GM12878 (cell line): ENCODE data around the gene CST8. TPM values are rescaled to one million over a fixed set of nuclear protein-coding genes. Genes with fewer than 3 reads are reported as not detected.

Source experiments
- ATAC-seq: fragments of 200-7000 bp; cut with Tn5 transposase; 3 replicates; pipeline ENCODE4 v1.9.1; 2020; ENCODE audit warnings: mild to moderate bottlenecking, moderate library complexity
- BruUV-seq: library from RNA; stranded (reverse); fragments of 400-500 nt; replicated peaks from 2 replicates; lab custom pipeline; 2021; lab: Mats Ljungman, UMichigan
- CTCF ChIA-PET: fragments of 300-600 bp; sonication (Branson Sonifier 250); formaldehyde crosslinking; extraction: SDS; loops from one replicate; lab custom pipeline; 2021; ENCODE audit warnings: inconsistent platforms; lab: Yijun Ruan, JAX
- POLR2A ChIA-PET: fragments of 350-600 bp; formaldehyde crosslinking; extraction: SDS; loops from one replicate; lab custom pipeline; 2021; ENCODE audit warnings: inconsistent platforms; lab: Charles Lee
- RAD21 ChIA-PET: fragments of 300-600 bp; sonication (Branson Sonifier 250); formaldehyde crosslinking; loops from one replicate; lab custom pipeline; 2023; ENCODE audit warnings: antibody characterized with exemption; ENCODE audit not compliant: unreplicated experiment; lab: Charles Lee
- SMC1A ChIA-PET: fragments of 300-600 bp; sonication (Branson Sonifier 250); formaldehyde crosslinking; loops from one replicate; lab custom pipeline; 2023; ENCODE audit not compliant: unreplicated experiment, uncharacterized antibody; lab: Charles Lee
- DNase-seq: peaks from one replicate; pipeline ENCODE4 v3.0.0-alpha.2; 2011; ENCODE audit warnings: low read depth, low spot score
- FAIRE-seq: peaks from 3 replicates; lab custom pipeline; 2011; peaks lifted over from hg19 to GRCh38; lab: Jason Lieb, UNC
- H2AFZ ChIP-seq: 2 replicates; pipeline ENCODE4 v1.6.0; 2011; ENCODE audit warnings: low read depth, low read length, control low read depth; ENCODE audit not compliant: control insufficient read depth
- H3K27ac ChIP-seq: 2 replicates; pipeline ENCODE4 v1.5.1; 2011; ENCODE audit warnings: control low read depth; ENCODE audit not compliant: control insufficient read depth, insufficient read depth
- H3K27me3 ChIP-seq, 2 experiments: replicated peaks in 1 of 2; 2 replicates each; pipeline versions ENCODE4 v1.6.0 to v1.6.1; 2011; ENCODE audit warnings: low read length in 1 of 2; ENCODE audit not compliant: control insufficient read depth in 2 of 2, insufficient read depth in 2 of 2
- H3K36me3 ChIP-seq, 2 experiments: 2 replicates each; pipeline ENCODE4 v1.5.1; 2011; ENCODE audit warnings: low read length in 1 of 2; ENCODE audit not compliant: control insufficient read depth in 2 of 2, insufficient read depth in 2 of 2
- H3K4me1 ChIP-seq: 2 replicates; pipeline ENCODE4 v1.6.1; 2011; ENCODE audit warnings: mild to moderate bottlenecking, low read length, moderate library complexity, mixed read lengths; ENCODE audit not compliant: control insufficient read depth, insufficient read depth
- H3K4me2 ChIP-seq: 2 replicates; pipeline ENCODE4 v1.6.0; 2011; ENCODE audit warnings: control low read depth; ENCODE audit not compliant: control insufficient read depth, insufficient read depth
- H3K4me3 ChIP-seq: fragments of 200-600 bp; sonication (generic); 2 replicates; pipeline ENCODE4 v1.5.1; 2016
- H3K79me2 ChIP-seq: 2 replicates; pipeline ENCODE4 v1.6.0; 2011; ENCODE audit warnings: low read length; ENCODE audit not compliant: control insufficient read depth, insufficient read depth
- H3K9ac ChIP-seq: 2 replicates; pipeline ENCODE4 v1.8.0; 2011; ENCODE audit warnings: low read length, control low read depth, mixed read lengths; ENCODE audit not compliant: control insufficient read depth, insufficient read depth
- H3K9me3 ChIP-seq: replicated peaks from 3 replicates; pipeline ENCODE4 v1.5.1; 2011; ENCODE audit warnings: mild to moderate bottlenecking, low read length; ENCODE audit not compliant: control insufficient read depth, insufficient read depth
- H4K20me1 ChIP-seq: 2 replicates; pipeline ENCODE4 v1.6.0; 2011; ENCODE audit not compliant: control insufficient read depth, insufficient read depth
- CREM ChIP-seq: IDR thresholded peaks from 2 replicates; pipeline ENCODE4 v1.6.1; 2014; ENCODE audit warnings: antibody characterized with exemption, low read depth
- CTCF ChIP-seq, 3 experiments: IDR thresholded peaks in 2 of 3; conservative IDR thresholded peaks in 1 of 3; 2 replicates each; pipeline ENCODE4 v1.5.1; 2011; ENCODE audit warnings: low read depth in 3 of 3, low read length in 3 of 3, mild to moderate bottlenecking in 3 of 3, control low read depth in 2 of 3, moderate library complexity in 2 of 3, inconsistent platforms in 1 of 3, mixed read lengths in 1 of 3; ENCODE audit not compliant: control insufficient read depth in 2 of 3, insufficient read depth in 1 of 3; ENCODE audit errors: extremely low read depth in 1 of 3
- GATAD2B ChIP-seq: fragments of 450-650 bp; conservative IDR thresholded peaks from 2 replicates; pipeline ENCODE4 v1.6.1; 2017; ENCODE audit warnings: low read depth, mild to moderate bottlenecking, moderate library complexity
- HDAC6 ChIP-seq: fragments of 200-600 bp; sonication (generic); IDR thresholded peaks from one replicate; pipeline ENCODE4 v1.8.0; 2017; ENCODE audit warnings: antibody characterized with exemption; ENCODE audit not compliant: unreplicated experiment
- IKZF1 ChIP-seq: fragments of 450-650 bp; conservative IDR thresholded peaks from 2 replicates; pipeline ENCODE4 v1.6.1; 2017; ENCODE audit warnings: antibody characterized with exemption, mild to moderate bottlenecking
- JUNB ChIP-seq: IDR thresholded peaks from 2 replicates; pipeline ENCODE4 v1.6.1; 2016; ENCODE audit warnings: antibody characterized with exemption, mild to moderate bottlenecking
- KAT2A ChIP-seq: conservative IDR thresholded peaks from 2 replicates; pipeline ENCODE4 v1.6.1; 2011; ENCODE audit warnings: low read depth, low read length; ENCODE audit not compliant: control insufficient read depth
- KLF5 ChIP-seq: fragments of 450-650 bp; IDR thresholded peaks from 2 replicates; pipeline ENCODE4 v1.6.1; 2014; ENCODE audit warnings: mild to moderate bottlenecking; ENCODE audit not compliant: partially characterized antibody
- MTA2 ChIP-seq: fragments of 450-650 bp; IDR thresholded peaks from 2 replicates; pipeline ENCODE4 v1.6.1; 2016; ENCODE audit warnings: low read depth, mild to moderate bottlenecking, moderate library complexity
- NRF1 ChIP-seq: conservative IDR thresholded peaks from 2 replicates; pipeline ENCODE4 v1.6.1; 2011; ENCODE audit warnings: mild to moderate bottlenecking, low read depth, low read length, improper control_type of control experiment
- RAD21 ChIP-seq: IDR thresholded peaks from 2 replicates; pipeline ENCODE4 v1.6.1; 2011; ENCODE audit warnings: mild to moderate bottlenecking, low read depth, low read length, moderate library complexity; ENCODE audit not compliant: insufficient read depth
- RB1 ChIP-seq: fragments of 450-650 bp; formaldehyde crosslinking; IDR thresholded peaks from 2 replicates; pipeline ENCODE4 v1.6.1; 2017; ENCODE audit warnings: mild to moderate bottlenecking, borderline replicate concordance
- RELA ChIP-seq: fragments of 450-650 bp; IDR thresholded peaks from 2 replicates; pipeline ENCODE4 v1.8.0; 2014; ENCODE audit warnings: borderline replicate concordance; ENCODE audit not compliant: partially characterized antibody
- RUNX3 ChIP-seq: IDR thresholded peaks from 2 replicates; pipeline ENCODE4 v1.6.1; 2012; ENCODE audit warnings: low read length, inconsistent platforms
- SMC3 ChIP-seq: IDR thresholded peaks from 2 replicates; pipeline ENCODE4 v1.6.1; 2011; ENCODE audit warnings: low read length, improper control_type of control experiment, borderline replicate concordance
- SREBF1 ChIP-seq: IDR thresholded peaks from 2 replicates; pipeline ENCODE4 v1.6.1; 2012; ENCODE audit warnings: mild to moderate bottlenecking, low read length
- SUZ12 ChIP-seq: fragments of 200-600 bp; sonication (generic); IDR thresholded peaks from one replicate; pipeline ENCODE4 v1.6.1; 2018; ENCODE audit warnings: antibody characterized with exemption, mild to moderate bottlenecking; ENCODE audit not compliant: unreplicated experiment
- WRNIP1 ChIP-seq: IDR thresholded peaks from 2 replicates; pipeline ENCODE4 v1.6.1; 2011; ENCODE audit warnings: low read depth, low read length, improper control_type of control experiment, borderline replicate concordance
- ZSCAN29 ChIP-seq: fragments of 450-650 bp; IDR thresholded peaks from 2 replicates; pipeline ENCODE4 v1.6.1; 2017; ENCODE audit warnings: mild to moderate bottlenecking, moderate library complexity
- WGBS: methylation state at CpG from one replicate; pipeline ENCODE4 v1.1.6; 2016; ENCODE audit warnings: low lambda C conversion rate; ENCODE audit not compliant: insufficient replicate concordance, insufficient coverage; ENCODE audit errors: missing lambda C conversion rate; 5-methylcytosine and 5-hydroxymethylcytosine counted together
- in situ Hi-C: fragments of 300-500 bp; cut with MboI; formaldehyde crosslinking; loops from 9 replicates; pipeline ENCODE4 v1.14.3; 2018; ENCODE audit warnings: mixed read lengths
- intact Hi-C: fragments of 100-400 bp; cut with micrococcal nuclease; formaldehyde crosslinking; loops from one replicate; pipeline ENCODE4 v1.14.2; 2022; ENCODE audit not compliant: unreplicated experiment
- polyA plus RNA-seq, 11 experiments: library from polyadenylated mRNA; depleted of rRNA in 4 of 11; unstranded in 6 of 11; stranded (reverse) in 5 of 11; fragments of >200 nt; fragmentation: Nextera tagmentation in 4 of 11; fragmentation: Illumina TruSeq in 1 of 11; extraction: Ambion mirVana in 4 of 11; extraction: Trizol in 1 of 11; gene quantifications; 1 replicate in 1 of 11; 2 replicates in 10 of 11; pipeline versions ENCODE4 v1.2.1 to v1.2.3, GENCODE V29; 2011 to 2016; ENCODE audit warnings: inconsistent platforms in 2 of 11, missing spikeins in 2 of 11, low read depth in 1 of 11
- total RNA-seq, 4 experiments: library from RNA; depleted of rRNA in 3 of 4; stranded (reverse); fragments of >200 nt in 3 of 4; fragmentation: Illumina TruSeq in 1 of 4; extraction: Trizol in 1 of 4; gene quantifications; 2 replicates each; pipeline versions ENCODE4 v1.2.1 to v1.2.3, GENCODE V29; 2013 to 2021
- TF ChIP-seq, protein P1 (sequence below): IDR thresholded peaks from 2 replicates; pipeline ENCODE4 v1.6.1; 2012; ENCODE audit warnings: low read depth, low read length, improper control_type of control experiment
- TF ChIP-seq, protein P2 (sequence below): IDR thresholded peaks from 2 replicates; pipeline ENCODE4 v1.6.1; 2011; ENCODE audit warnings: mild to moderate bottlenecking, low read depth, low read length, moderate library complexity; ENCODE audit not compliant: insufficient replicate concordance

Gene CST8
- total and polyA plus RNA-seq, 10 of the 15 experiments (the other 5 are each of a cell fraction or from before 2014, with no cell fraction given): not detected

GRCh38 chr20:23503649-23504048 lies 12.7 kb downstream of the CST8 start (continued):
- no peak for TF ChIP-seq KLF5
- no peak for TF ChIP-seq RAD21
- TF ChIP-seq SUZ12: no peak
- TF ChIP-seq RUNX3: no peak
- no peak for TF ChIP-seq NRF1
- no peak for TF ChIP-seq CREM
- no peak for TF ChIP-seq SREBF1
- TF ChIP-seq JUNB: no peak
- TF ChIP-seq, all 136 proteins: peak for 0

GRCh38 chr20:23507346-23507745 lies 16.4 kb downstream of the CST8 start:
- in situ Hi-C loops: no loop called here
- ChIA-PET RAD21 (no interaction called here), POLR2A (no interaction called here), SMC1A (no interaction called here), CTCF (no interaction called here)
- TF ChIP-seq, protein P1, sequence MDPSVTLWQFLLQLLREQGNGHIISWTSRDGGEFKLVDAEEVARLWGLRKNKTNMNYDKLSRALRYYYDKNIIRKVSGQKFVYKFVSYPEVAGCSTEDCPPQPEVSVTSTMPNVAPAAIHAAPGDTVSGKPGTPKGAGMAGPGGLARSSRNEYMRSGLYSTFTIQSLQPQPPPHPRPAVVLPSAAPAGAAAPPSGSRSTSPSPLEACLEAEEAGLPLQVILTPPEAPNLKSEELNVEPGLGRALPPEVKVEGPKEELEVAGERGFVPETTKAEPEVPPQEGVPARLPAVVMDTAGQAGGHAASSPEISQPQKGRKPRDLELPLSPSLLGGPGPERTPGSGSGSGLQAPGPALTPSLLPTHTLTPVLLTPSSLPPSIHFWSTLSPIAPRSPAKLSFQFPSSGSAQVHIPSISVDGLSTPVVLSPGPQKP: no peak
- TF ChIP-seq ZSCAN29 (no peak), HDAC6 (no peak), JUNB (no peak), GATAD2B (no peak), SMC3 (no peak), RELA (no peak), CTCF (IDR thresholded peaks at IDR 0.05 in 2 of 3, conservative IDR thresholded peaks at IDR 0.05 in 1 of 3; ENCODE audit: control insufficient read depth in 2 of 3, extremely low read depth in 1 of 3, insufficient read depth in 1 of 3, low read depth in 3 of 3, low read length in 3 of 3) (no peak), RB1 (no peak), KAT2A (no peak), IKZF1 (no peak), WRNIP1 (no peak), MTA2 (no peak)
- TF ChIP-seq, protein P2, sequence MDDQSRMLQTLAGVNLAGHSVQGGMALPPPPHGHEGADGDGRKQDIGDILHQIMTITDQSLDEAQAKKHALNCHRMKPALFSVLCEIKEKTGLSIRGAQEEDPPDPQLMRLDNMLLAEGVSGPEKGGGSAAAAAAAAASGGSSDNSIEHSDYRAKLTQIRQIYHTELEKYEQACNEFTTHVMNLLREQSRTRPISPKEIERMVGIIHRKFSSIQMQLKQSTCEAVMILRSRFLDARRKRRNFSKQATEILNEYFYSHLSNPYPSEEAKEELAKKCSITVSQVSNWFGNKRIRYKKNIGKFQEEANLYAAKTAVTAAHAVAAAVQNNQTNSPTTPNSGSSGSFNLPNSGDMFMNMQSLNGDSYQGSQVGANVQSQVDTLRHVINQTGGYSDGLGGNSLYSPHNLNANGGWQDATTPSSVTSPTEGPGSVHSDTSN: no peak
- Histone ChIP-seq H2AFZ (no peak overlapping the region), H3K9ac (no peak overlapping the region), H3K4me1 (no peaks in the 10 kb centered on the region), H3K27me3 (no peaks in the 10 kb centered on the region), H3K27ac (no peak overlapping the region), H4K20me1 (no peaks in the 10 kb centered on the region), H3K79me2 (no peaks in the 10 kb centered on the region), H3K4me2 (no peak overlapping the region), H3K9me3 (no peaks in the 10 kb centered on the region), H3K4me3 (no peak overlapping the region), H3K36me3 (no peaks in the 10 kb centered on the region)
- ATAC-seq (no peak), FAIRE-seq (no peak), DNase-seq (no peak)
- 62% methylated on average over 6 of the region's 6 CpGs for WGBS
- no TSS peak for BruUV-seq
- intact Hi-C loops: no loop called here
